ENCODE data around the gene SRXN1.

GRCh38 chr20:684676-685319, 31.8 kb upstream of the SRXN1 start:
- TF ChIP-seq CTCF (IDR thresholded peaks at IDR 0.05; ENCODE audit: insufficient read depth, low read depth, low read length), result no peak
- TF ChIP-seq EZH2 (IDR thresholded peaks at IDR 0.05; ENCODE audit: insufficient read depth, low read length), result no peak
